Stimulated activated CD4-positive, alpha-beta T cell treated with anti-CD3 and anti-CD28 coated beads, TNF-alpha, amount 100 ng/mL, for 24 hours (primary cell): ENCODE measurements around the gene MTMR11.
A peak's percentile ranks its signal among the peaks of the same experiment; 100 is the strongest.

ENCODE experiments used
- DNase-seq, 3 experiments: peaks; one replicate each; pipeline ENCODE4 v3.0.0-alpha.2; 2020; ENCODE audit warnings: low read depth in 3 of 3

Gene MTMR11

GRCh38 chr1:149934356-149934755 lies 2.3 kb downstream of the MTMR11 start:
- no peak for DNase-seq

GRCh38 chr1:149933208-149933607 lies 3.5 kb downstream of the MTMR11 start:
- DNase-seq: no peak

GRCh38 chr1:149932474-149932873 lies 4.2 kb downstream of the MTMR11 start:
- DNase-seq: no peak

DNA sequence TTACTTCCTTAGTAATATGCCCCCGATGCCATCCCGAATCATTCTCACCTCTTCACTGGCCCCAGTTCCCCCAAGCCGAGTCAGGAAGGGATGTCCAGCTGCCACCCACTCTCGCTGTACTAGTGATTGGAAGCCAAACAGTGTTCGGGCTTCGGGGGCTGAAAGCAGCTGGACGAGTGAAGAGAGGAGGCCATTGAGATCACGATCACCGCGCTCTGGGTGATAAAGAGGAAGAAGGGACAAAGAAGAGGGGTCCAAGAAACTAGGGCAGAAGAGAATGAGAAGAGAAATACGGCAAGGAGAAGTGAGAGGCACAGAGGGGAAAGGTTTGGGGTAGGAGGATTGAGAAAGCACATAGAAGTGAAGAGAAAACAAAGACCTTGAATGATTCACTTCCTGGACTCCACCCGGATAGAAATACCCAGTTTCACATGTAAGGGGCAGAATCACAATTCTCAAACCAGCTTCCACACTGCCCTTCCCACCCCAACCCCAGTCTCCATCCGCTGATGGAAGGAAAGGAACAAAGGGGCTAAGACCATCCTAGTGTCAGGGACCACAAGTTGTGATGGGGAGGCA lies 5.4 kb downstream of the MTMR11 start:
- DNase-seq: no peak

DNA sequence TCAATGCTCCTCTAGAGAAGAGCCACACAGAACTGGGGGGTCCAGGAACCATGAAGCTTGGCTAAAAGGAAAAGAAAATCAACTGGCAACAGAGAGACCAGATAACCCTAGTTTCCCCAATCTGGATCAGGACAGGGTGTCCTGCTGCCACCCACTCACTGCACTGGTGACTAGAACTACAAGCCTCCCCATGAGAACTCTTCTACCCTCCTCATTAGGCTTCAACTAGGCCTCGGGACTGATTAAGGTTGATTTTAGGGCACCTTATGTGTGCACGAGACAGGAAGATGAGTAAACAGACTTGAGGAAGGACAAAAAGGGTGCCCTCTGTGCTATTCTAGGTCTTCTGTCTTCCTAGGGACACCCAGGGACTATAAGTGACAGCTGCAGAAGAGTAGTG lies 6.8 kb downstream of the MTMR11 start:
- no peak for DNase-seq

GRCh38 chr1:149928401-149928724 lies 8.3 kb downstream of the MTMR11 start:
- DNase-seq: no peak

DNA sequence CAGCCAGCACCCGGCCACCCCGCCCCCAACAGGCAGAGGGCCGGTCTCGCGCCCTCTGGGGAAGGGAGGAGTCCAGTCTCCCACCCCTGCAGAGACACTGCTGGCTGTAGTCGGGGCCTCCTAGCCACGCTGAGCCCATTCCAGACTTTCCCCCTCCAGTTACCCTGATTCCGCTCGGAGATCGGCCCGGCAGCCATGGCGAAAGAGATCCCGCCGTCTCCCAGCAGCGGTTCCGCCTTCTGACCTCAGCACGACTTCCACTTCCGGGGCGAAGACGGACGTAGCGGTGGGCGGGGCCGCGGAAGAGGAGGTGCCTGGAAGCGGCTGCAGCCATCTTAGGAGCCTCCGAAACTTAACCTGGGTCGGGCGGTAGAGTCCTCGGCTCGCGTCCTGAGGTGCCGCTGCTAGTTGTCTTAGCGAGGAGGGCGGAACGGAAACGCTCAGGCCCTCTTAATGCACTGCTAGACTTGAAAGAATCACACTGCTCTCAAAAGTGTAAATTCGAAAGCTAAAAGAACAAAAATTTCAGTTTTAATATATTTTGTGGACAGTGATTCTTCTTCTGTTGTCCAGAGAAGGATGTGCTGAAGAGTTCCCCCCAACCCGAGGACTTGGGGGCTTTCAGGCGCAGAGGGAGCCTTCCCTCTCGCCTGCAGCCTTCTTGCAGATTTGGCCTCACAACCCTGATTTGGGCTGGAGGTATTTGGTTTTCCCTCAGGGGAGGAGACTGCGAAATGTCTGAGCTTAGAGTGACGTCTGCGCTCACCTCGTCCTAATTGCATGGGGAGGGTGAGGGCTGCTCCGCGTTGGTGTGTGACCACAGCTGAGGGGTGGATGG lies 8.9 kb downstream of the MTMR11 start, which contains the start of gene SF3B4:
Gene SF3B4, minus strand, starts transcription at position 241 of the 838 bp plus-strand sequence. Its CDS starts 44 bp downstream, at position 197.
- DNase-seq: peak; percentile 90 to 94 (median 91)

- no peak for DNase-seq
Measured at GRCh38 chr1:149927056-149927562, 9.6 kb downstream of the MTMR11 start.

GRCh38 chr1:149926296-149926695 lies 10.4 kb downstream of the MTMR11 start:
- DNase-seq: no peak

DNA sequence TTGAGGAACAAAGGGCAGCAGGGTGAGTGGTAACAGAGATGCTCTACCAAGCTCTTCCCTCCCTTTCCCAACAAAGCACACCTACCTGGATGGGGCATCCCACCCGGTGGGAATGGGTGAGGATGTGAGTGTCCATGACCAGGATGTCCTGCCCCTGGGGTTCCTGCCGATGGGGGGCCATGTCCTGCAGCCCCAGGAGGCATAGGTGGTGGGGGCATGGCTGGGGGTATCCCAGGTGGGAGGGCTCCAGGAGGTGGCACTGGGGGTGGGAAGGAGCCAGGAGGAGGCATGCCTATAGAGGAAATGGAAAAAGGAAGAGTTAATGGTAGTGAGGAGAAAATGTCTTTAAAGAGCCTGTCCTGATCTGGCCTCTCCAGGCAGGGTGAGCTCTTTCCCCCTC lies 10.9 kb downstream of the MTMR11 start:
- DNase-seq: no peak

DNA sequence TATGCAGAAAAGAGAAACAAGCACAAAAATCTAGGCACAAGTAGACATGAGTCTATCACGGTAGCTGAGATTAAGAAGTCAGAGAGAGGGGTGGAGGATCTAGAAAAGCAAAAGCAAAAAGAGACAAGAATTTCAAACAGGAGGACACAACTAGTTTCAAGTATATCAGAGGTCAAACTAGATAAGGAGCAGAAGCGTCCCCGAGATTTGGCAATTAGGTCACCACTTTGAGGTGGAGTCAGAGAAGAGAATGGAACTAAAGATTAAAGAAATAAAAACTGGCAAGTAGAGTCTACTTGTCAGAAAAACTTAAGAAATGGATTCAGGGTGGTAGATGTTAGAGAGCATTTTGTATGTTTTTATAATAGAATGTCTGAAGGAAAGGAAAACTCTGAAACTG lies 11.3 kb downstream of the MTMR11 start:
- DNase-seq: no peak

GRCh38 chr1:149923626-149924025 lies 13.1 kb downstream of the MTMR11 start:
- DNase-seq: no peak

DNA sequence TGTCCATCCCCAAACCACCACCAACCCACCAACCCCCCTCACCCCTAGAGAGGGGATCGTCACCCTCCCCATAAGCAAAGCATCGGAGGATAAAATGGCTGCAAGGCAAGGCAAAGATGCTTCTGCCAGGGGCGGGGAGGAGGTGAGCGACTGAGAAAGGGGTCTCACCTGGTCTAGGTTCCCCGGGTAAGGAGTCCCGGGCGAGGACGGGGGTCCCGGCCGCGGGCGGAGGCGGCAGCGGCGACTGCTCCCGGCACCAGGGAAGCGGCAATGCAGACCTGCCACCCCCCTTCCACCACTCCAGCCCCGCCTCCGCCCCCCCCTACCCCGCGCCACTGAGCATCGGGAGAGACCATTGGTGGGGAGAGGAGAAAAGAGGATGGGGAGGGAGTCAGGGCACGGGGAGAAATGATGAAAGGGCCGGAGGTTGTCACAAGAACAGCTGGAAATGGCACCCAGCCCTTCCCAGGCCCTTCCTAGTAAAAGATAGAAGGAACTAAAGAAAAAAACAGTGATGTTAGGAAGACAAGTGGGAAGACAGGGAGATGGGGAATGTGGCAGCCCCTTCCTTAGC lies 19.0 kb downstream of the MTMR11 start, which contains the start of gene SV2A:
Gene SV2A, minus strand, starts transcription at position 274 of the 574 bp plus-strand sequence. CDS start 4,004 bp downstream, outside the sequence.
- DNase-seq: peak in 2 of 3 experiments; percentile 21 to 46

DNA sequence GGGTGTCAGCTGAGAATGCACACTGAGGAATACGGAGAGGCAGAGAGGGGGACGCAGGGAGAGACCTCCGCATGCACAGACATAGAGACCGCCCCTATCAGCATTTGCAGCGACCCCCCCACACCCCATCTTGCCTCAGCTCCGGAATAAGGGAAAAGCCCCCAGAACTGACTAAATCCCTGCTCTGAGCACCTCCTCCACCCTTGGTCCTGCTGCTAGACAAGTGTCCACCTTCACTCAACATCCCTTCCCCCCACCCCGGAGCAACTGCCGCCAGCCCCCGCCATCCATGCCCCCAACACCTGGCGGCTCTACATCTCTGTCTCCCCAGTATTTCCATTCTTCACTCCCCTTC lies 19.8 kb downstream of the MTMR11 start:
- DNase-seq: no peak

- no peak for DNase-seq
Measured at GRCh38 chr1:149916193-149916897, 20.3 kb downstream of the MTMR11 start.

GRCh38 chr1:149915429-149916192 lies 21.1 kb downstream of the MTMR11 start:
- DNase-seq: no peak

GRCh38 chr1:149914545-149914944 lies 22.1 kb downstream of the MTMR11 start:
- no peak for DNase-seq

- DNase-seq: no peak
Measured at GRCh38 chr1:149906570-149907075, 30.1 kb downstream of the MTMR11 start.

GRCh38 chr1:149903836-149904491 lies 32.7 kb downstream of the MTMR11 start:
- DNase-seq: no peak

DNA sequence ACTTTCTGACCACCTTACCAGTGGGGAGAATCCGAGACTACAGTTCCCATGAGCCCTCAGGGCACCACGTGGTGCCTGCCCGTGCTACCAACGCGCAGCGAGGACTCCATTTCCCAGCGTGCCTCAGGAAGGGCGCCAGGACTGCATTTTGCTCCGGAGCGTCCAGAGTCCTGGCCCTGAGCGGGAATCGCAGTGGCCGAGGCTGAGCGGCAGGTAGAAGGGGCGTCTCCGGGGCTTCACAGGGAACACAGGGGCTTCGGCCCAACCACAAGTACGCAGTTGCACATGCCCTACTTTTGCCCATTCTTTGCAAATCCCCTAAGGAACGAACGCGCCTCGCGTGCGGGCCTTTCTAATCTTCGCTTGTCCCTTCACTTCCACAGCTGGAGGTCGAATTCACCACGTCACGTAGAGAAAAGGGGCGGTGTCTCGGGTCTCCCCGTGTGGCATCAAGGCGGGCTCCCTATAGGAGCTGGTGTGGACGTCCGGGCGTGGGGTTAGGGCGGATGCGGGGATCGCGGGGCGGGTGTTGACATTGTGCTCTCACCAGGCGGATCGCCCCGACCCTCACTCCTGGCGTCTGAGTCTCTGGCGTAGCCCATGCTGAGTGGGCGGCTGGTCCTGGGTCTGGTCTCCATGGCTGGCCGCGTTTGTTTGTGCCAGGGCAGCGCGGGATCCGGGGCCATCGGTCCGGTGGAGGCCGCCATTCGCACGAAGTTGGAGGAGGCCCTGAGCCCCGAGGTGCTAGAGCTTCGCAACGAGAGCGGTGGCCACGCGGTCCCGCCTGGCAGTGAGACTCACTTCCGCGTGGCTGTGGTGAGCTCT lies 37.0 kb downstream of the MTMR11 start, which contains the start of gene BOLA1:
Gene BOLA1, plus strand, starts transcription at position 109 of the 825 bp plus-strand sequence. Its CDS starts 492 bp downstream, at position 601.
- DNase-seq: peak; percentile 65 to 81 (median 71)
